Hair follicle dermal papilla cell (primary cell): Measurements from ENCODE around the gene GRB2. TPM values are rescaled to one million over a fixed set of nuclear protein-coding genes. Genes with fewer than 3 reads are reported as not detected.

ENCODE experiments used
- small RNA-seq: library from RNA; depleted of rRNA; stranded (forward); fragments of <200 nt; gene quantifications from one replicate; pipeline ENCODE3, GENCODE V24; 2012
- total RNA-seq: library from RNA; depleted of rRNA; stranded (reverse); fragments of >200 nt; gene quantifications from 2 replicates; pipeline ENCODE4 v1.2.3, GENCODE V29; 2012

GRB2 gene
- 72.2 and 86.1 TPM in 2 replicates for total RNA-seq

GRCh38 chr17:75405365-75406221, at the start of gene GRB2:
Gene GRB2, minus strand, starts transcription at chr17:75405678. Its CDS starts 12,050 bp downstream, at chr17:75393628.

GRCh38 chr17:75289115-75289831, 116.2 kb downstream of the GRB2 start, which contains the start of gene SLC25A19:
Gene SLC25A19, minus strand, starts transcription at chr17:75289433. Its CDS starts 2,669 bp downstream, at chr17:75286764.

GRCh38 chr17:75270966-75271232, 134.6 kb downstream of the GRB2 start, which contains the start of gene MIF4GD:
Gene MIF4GD, minus strand, starts transcription at chr17:75271231. Its CDS starts 1,036 bp downstream, at chr17:75270195.

Small RNA genes within 50 kb of the gene (small RNA-seq; reads per million reads assigned to genes)
- not detected for gene MIR3678
- gene RF00019: not detected
- gene RNU6-938P: not detected

Other genes starting within 250 kb of the GRB2 start
- gene SUMO2, start 222.7 kb downstream of the GRB2 start, total RNA-seq: 62.1 and 72.7 TPM in 2 replicates
- 21.0 and 27.1 TPM in 2 replicates for gene NUP85, start 200.0 kb downstream of the GRB2 start, total RNA-seq
- gene GGA3, start 144.1 kb downstream of the GRB2 start, total RNA-seq: 18.2 and 18.7 TPM in 2 replicates
- gene MRPS7, start 143.8 kb downstream of the GRB2 start, total RNA-seq: 31.6 and 41.5 TPM in 2 replicates
- 4.9 and 8.3 TPM in 2 replicates for gene MIF4GD, start 134.4 kb downstream of the GRB2 start, total RNA-seq
- 6.2 and 8.4 TPM in 2 replicates for gene SLC25A19, start 116.2 kb downstream of the GRB2 start, total RNA-seq
- 42.5 and 51.1 TPM in 2 replicates for gene TMEM94, start 51.0 kb upstream of the GRB2 start, total RNA-seq
- gene CASKIN2, start 109.9 kb upstream of the GRB2 start, total RNA-seq: 12.2 and 15.9 TPM in 2 replicates
- gene TSEN54, start 110.8 kb upstream of the GRB2 start, total RNA-seq: 6.8 and 8.3 TPM in 2 replicates
- 0.24 and 0.32 TPM in 2 replicates for gene LLGL2, start 120.0 kb upstream of the GRB2 start, total RNA-seq
- 4.2 and 7.2 TPM in 2 replicates for gene MYO15B, start 182.1 kb upstream of the GRB2 start, total RNA-seq
- gene SMIM5, start 227.8 kb upstream of the GRB2 start, total RNA-seq: 0.16 and 0.24 TPM in 2 replicates